Left forelimb (tissue), 1 donor: ENCODE data around the gene ANKRD29.
A peak's percentile ranks its signal among the peaks of the same experiment; 100 is the strongest.
"Not testable (repeated sequence)": the region's sequence is repeated elsewhere in the genome, so short reads cannot be mapped to it uniquely, and the experiment has no call there.

Experiments used
- DNase-seq: peaks from one replicate; pipeline ENCODE4 v3.0.0-alpha.2; 2018; ENCODE audit warnings: low spot score

Gene ANKRD29

DNA sequence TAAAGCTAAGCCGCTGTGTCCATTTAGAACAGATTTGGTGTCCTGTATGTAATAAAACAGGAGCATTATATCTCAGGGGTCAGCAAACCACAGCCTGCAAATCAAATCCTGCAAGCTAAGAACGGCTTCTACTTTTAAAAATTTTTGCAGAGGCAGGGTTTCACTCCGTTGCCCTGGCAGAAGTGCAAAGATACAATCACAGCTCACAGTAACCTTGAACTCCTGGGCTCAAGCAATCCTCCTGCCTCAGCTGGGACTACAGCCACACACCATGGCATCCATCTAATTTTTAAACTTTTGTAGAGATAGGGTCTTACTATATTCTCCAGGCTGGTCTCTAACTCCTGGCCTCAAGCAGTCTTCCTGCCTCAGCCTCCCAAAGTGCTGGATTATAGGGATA, 47.8 kb downstream of the ANKRD29 start:
- no peak for DNase-seq

GRCh38 chr18:23614413-23614812, 48.3 kb downstream of the ANKRD29 start:
- no peak for DNase-seq

DNA sequence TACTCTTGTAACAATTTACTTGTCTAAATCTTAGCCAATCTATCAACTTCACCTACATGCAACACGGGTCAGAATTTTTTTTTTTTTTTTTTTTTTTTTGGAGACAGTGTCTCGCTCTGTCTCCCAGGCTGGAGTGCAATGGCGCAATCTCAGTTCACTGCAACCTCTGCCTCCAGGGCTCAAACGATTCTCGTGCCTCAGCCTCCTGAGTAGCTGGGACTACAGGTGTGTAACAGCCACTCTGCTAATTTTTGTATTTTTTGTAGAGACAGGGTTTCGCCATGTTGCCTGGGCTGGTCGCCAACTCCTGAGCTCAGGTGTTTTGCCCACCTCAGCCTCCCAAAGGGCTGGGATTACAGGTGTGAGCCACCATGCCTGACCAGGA, 49.6 kb downstream of the ANKRD29 start:
- DNase-seq, result not testable (repeated sequence)

- no peak for DNase-seq
These were observed 50.1 kb downstream of the ANKRD29 start for GRCh38 chr18:23612434-23613090.

DNA sequence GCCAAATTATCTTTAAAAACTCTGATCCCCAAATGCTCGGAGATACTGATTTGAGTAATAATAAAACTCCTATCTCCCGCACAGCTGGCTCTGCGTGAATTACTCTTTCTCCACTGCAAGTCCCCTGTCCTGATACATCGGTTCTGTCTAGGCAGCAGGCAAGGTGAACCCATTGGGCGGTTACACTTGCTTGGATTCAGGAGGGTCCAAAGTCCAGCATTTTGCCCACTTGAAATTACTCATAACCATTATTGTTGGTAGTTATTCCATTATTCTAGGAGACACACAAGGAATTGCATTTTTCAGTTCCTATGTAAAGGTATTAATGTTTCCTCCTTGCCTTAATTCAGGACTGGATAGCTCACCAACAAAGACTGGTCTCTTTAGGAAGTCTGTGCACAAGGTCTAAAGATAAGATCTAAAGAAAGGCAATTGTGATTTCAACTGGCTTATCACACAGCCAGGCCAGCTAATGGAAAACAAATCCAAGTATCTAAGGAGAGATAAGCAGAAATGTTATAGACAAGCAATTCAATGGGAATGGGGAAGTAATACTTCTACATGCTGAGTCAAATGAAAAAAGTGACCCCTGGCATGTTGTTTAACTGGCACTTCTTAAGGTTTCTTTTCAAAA, 53.2 kb downstream of the ANKRD29 start:
- no peak for DNase-seq

DNA sequence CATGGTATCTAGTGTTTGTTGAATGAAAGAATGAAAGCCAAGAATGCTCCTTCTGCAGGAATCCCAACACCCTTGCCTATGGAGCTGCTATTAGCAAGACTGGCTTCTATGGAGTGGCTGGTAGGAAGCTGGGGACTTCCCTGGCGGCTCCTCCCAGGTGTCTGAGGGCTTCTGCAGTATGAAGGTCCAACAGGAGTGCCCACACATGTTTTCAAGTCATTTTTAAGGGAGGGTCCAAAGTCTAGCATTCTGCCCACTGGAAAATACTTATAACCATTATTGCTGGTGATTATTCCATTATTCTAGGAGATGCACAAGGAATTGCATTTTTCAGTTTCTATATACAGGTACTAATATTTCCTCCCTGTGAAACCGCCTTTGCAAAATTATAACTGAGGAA, 54.5 kb downstream of the ANKRD29 start:
- DNase-seq, result no peak

DNA sequence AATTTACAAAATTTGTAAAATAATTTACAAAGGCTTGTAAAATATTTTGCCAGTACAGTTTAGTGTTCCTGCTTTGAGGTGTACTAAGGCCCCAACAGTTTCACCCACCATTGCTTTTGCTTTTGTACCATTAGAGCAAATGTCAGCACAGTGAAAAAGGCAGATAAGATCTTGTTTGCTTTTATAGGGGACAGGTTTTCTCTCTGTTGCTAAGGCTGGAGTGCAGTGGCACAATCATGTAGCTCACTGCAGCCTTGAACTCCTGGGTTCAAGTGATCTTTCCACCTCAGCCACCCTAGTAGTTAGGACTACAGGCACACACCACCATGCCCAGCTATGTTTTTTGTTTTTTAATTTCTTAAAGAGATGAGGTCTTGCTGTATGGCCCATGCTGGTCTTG, 56.8 kb downstream of the ANKRD29 start:
- DNase-seq, result no peak

GRCh38 chr18:23599809-23600208, 62.9 kb downstream of the ANKRD29 start:
- DNase-seq, result no peak

DNA sequence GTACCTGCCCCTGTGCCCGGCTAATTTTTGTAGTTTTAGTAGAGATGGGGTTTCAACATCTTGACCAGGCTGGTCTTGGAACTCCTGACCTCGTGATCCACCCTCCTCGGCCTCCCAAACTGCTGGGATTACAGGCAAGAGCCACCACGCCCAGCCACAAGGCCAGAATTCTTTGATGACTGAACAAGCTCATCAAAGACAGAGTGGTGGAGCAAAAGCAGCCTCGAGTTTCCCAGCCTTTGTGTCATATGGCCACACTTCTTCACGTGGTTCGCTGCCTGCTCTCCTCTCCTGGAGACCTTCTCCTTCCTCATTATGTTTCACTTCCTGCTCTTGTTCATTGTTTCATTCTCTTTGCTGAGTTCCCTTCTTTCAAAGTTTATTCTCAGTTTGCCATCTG, 66.5 kb downstream of the ANKRD29 start:
- no peak for DNase-seq

DNA sequence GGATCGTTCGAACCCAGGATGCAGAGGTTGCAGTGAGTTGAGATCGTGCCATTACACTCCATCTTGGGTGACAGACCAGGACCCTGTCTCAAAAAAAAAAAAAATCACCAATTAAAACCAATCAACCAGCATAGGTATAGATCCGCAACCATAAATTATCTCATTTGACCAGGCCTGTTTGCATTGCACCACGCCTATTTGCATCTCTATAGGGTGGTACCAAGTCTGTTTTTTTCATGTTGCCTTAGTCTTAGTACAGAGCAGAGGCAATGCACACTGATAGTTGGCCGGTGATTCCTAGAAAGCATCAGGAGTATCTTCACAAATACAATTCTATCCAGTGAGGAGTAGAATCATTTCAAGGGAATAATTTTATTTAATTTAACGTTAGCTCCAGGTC, 67.1 kb downstream of the ANKRD29 start:
- no peak for DNase-seq

DNA sequence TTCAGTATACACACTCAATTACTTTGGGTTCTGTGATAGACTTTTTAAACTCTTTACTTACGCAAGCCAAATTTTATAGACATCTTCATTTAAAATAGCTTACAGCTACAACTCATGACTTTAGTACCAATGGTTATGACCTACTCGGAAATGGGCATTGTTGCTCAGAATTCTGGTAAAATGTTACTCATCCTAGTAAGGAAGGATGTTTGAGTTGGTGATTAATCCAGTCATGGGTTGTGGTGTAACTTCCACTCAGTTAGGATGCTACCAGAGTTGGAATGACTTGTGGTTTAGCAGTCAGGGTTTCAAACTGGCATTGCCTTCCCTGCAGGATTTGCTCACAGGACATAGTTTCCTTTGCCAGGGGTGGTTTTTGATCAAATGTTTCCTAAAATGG, 69.0 kb downstream of the ANKRD29 start:
- no peak for DNase-seq

DNA sequence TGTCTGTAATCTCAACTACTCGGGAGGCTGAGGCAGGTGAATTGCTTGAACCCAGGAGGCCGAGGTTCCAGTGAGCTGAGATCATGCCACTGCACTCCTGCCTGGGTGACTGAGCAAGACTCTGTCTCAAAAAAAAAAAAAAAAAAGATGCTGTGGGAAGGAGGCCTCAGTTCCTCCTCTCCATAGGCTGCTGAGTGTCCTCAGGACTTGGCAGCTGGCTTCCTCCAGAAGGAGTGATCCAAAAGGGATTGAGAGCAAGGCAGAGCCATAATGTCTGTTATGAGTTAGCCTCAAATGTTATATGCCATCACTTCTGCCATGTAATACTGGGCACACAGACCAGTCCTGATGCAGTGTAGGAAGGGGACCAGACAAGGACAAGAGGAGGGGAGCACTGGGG, 69.8 kb downstream of the ANKRD29 start:
- no peak for DNase-seq

DNA sequence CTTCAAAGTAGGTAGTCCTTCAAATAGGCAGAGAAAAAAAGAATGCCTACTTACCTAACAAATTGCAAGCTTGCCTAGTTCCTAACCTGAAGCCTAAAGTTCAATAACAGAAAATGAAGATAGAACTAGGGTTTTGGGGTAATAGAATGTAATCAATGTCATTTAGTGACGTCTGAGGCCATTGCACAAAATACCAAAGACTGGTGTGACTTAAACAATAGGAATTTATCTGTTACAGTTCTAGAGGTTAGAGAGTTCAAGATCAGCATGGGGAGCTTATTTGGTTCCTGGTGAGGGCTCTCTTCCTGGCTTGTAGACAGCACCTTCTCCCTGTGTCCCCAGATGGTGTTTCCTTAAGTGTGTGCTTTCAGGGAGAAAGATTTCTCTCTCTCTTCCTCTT, 71.7 kb downstream of the ANKRD29 start:
- DNase-seq, result no peak

DNA sequence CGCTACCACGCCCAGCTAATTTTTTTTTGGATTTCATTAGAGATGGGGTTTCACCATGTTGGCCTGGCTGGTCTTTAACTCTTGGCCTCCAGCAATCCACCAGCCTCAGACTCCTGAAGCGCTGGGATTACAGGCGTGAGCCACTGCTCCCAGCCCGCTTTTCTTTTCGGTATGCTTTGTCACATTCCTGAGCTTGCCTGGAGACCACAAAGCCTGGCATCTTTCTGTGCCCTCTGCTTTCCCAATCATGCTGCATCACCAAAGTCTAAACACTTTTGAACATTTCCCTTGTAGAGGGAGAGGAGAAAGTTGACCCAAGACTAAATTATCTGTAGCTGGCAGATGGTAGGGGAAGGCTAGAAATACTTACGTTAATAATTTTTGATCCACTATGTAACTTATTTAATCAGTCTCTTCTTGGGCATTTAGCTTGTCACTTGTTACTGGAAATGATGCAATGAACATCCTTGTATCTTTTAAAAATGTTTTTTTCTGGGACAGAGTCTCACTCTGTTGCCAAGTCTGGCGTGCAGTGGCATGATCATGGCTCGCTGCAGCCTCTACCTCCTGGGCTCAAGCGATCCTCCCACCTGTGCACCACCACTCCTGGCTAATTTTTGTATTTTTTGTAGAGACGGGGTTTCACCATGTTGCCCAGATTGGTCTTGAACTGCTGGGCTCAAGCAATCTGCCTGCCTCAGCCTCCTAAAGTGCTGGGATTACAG, 73.7 kb downstream of the ANKRD29 start:
- DNase-seq, result no peak

DNA sequence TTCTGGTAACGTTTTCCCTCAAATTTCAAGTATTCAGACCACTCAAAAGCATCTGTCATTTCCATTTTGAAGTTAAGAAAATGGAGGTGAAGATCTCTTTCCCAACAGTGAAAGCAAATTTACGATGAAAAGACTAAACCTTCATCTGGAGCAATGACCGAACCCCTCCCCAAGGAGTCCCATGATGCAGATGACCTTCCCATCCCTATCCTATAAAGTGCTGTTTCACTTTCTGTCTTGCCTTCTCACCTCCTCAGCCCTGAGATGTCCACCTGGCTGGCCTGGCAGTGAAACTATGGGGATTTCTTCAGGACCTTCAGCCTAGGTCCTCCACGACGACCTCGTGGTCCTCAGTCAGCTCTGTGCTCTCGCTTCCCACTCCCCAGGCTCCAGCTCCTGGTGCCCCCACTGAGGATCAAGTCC, 75.5 kb downstream of the ANKRD29 start:
- no peak for DNase-seq

GRCh38 chr18:23586249-23587196, 76.2 kb downstream of the ANKRD29 start, which contains the start of gene NPC1:
Gene NPC1 (minus strand): TSS chr18:23586506. CDS start chr18:23586343, 163 bp downstream.
- DNase-seq, result peak; percentile 97

DNA sequence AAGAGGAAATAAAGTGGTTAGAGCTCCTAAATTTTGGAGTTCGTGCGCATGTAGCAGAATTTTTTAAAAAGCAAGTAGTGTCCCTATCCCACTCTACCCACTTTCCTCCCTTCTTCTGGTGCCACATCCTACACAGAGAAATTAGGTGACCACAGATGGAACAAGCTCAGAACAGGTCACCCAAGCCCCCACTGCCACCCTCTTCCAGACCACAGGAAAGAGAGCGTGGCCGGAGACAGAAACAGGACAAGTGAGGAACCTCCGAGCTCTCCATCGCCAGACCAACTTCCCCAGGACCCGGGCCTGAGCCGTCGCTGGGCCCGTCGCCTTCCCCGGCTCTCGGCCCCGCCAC, 76.8 kb downstream of the ANKRD29 start:
- no peak for DNase-seq

DNA sequence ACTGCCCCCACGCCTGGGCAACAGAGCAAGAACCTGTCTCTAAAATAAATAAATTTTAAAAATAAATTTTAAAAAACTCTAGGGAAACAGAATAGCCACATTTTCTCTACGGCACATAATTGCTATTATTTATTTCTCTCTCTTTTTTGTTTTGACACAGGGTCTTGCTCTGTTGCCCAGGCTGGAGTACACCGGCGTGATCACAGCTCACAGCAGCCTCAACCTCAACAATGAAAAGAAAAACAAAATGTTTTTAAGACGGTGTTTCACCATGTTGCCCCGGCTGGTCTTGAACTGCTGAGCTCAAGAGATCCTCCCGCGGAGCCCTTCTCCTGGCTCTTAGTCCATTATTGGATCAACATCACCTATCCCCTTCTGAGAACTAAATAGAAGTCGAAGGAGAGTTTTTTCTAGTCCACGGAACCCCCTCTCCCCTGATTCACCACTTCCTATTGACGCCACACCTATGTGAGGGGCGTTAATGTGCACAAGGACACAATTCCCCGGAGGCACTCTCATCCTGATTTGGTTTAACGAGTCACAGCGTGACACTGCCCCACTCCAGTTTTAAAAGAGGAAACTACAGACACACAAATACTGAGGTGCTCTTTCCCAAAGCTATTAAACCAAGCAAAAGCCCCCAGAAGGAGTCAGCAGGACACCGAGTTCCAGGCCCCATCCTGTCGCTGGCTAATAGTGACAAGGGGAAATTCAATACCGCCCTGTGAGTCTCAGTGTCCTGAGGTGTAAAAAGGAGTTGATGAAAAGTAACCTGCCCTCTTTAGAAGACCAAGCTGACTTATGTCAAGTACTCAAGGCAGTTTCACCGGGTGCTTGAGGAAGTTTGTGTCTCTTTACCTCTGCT, 77.5 kb downstream of the ANKRD29 start:
- no peak for DNase-seq

DNA sequence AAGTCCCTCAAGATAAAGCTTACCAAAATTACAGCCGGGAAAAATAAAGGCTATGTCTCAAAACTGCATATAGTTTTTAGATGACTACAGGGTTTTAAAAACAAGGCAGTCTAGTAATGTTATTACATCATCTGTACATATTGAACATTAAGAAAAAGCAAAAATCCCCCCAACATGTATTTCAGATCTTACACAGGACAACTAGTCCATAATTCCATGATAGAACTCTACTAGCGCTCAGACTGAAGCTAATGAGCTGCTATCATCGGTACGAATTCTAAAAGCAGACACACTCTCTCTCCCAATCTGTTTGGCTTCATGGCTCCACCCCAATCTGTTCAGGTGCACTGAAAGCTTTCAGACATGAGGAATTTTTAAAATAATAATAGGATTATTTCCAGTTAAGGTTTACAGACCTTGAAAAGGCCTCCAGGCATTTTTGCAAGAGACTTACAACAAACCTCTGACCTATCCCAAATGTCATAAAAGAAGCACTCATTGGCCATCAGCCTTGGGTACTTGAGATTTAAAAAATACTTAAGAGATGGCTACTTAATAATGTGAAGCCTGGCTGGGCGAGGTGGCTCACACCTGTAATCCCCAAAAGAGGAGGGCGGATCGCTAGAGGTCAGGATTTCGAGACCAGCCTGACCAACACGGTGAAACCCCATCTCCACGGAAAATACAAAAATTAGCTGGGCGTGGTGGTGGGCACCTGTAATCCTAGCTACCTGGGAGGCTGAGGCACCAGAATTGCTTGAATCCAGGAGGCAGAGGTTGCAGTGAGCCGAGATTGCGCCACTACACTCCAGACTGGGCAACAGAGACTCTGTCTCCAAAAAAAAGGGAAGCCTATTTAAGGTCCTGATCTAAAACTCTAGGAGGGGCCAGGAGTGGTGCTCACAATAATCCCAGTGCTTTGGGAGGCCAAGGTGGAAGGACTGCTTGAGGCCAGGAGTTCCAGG, 78.4 kb downstream of the ANKRD29 start:
- no peak for DNase-seq
